Urothelium cell line (cell line): ENCODE data around the gene TMIGD2.
"Not testable (repeated sequence)": the region's sequence is repeated elsewhere in the genome, so short reads cannot be mapped to it uniquely, and the experiment has no call there.

Experiments
- DNase-seq: peaks from one replicate; pipeline ENCODE4 v3.0.0; 2011; ENCODE audit warnings: low spot score, mixed read lengths
- FAIRE-seq: peaks from 2 replicates; lab custom pipeline; 2011; peaks lifted over from hg19 to GRCh38; lab: Jason Lieb, UNC

Gene TMIGD2

DNA sequence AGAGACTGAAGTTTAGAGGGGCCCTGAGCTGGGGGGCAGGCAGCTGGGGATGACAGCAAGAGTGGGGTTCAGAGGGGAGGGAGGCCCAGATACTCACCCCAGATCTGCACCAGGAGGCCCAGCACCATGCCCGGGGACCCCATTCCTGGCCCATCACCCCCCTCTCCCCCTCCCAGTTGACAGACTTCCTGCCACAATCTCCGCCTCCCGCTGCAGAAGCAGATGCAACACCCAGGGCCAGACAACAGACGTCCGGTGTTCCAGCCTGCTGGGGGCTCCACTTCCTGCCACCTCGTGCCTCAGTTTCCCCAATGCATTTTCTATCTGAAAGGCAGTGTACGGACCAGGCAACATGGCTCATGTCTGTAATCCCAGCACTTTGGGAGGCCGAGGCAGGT is at the start of gene TMIGD2:
TSS of gene TMIGD2 (minus strand) at position 147 of the 398 bp plus-strand sequence. CDS start at position 143, 4 bp downstream.
- DNase-seq (no peak), FAIRE-seq (no peak)

DNA sequence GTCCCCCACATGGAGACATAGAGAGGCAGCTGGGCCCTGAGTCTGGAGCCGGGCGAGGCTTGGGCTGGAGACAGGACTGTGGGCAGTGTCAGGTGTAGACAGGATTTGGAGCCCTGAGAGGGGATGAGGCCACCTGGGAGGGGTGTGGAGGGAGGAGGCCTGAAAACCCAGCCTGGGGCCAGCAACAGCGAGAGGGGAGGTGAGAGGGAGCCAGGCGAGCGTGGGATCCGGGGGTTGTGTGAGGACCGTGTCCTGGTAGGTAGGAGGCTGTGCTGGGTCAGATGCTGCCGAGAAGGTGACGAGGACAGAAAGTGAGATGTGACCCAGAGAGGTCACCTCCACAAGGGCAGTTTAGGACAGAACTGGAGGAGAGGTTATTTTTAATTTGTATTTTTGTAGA is 48.5 kb upstream of the TMIGD2 start:
- no peak for FAIRE-seq

GRCh38 chr19:4350111-4350510 is 47.9 kb upstream of the TMIGD2 start:
- FAIRE-seq (no peak), DNase-seq (no peak)

More for the DNA sequence above, 48.5 kb upstream of the TMIGD2 start:
- no peak for DNase-seq

DNA sequence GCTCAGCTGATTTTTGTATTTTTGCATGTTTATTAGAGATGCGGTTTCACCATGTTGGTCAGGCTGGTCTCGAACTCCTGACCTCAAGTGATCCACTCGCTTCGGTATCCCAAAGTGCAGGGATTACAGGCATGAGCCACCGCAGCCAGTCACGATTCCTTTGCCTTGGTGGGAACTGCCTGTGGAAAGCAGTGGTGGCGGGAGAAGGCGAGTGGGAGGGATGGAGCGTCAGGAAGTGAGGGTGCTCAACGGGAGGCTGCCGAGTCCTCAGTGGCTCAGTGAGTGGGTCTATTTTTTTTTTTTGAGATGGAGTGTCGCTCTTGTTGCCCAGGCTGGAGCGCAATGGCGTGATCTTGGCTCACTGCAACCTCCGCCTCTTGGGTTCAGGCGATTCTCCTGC is 47.0 kb upstream of the TMIGD2 start:
- DNase-seq, FAIRE-seq: not testable (repeated sequence)

GRCh38 chr19:4347521-4347920 is 45.3 kb upstream of the TMIGD2 start:
- FAIRE-seq: no peak
- DNase-seq: no peak

DNA sequence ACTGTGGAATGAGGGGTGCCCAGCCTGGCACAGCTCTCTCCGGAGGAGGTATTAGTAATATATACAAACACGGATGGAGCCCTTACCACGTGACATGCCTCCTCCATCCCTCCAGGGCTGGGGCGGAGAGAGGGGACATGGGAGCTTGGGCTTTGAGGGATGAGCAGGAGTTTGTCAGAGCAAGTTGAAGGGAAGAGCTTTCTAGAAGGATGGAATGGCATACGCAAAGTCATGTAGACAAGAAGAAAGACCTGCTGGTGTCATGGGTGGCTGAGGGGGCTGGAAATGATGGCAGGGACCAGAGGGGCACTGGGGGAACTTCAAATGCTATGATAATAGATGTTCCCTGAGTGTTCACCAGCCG is 43.8 kb upstream of the TMIGD2 start:
- no peak for DNase-seq
- no peak for FAIRE-seq

DNA sequence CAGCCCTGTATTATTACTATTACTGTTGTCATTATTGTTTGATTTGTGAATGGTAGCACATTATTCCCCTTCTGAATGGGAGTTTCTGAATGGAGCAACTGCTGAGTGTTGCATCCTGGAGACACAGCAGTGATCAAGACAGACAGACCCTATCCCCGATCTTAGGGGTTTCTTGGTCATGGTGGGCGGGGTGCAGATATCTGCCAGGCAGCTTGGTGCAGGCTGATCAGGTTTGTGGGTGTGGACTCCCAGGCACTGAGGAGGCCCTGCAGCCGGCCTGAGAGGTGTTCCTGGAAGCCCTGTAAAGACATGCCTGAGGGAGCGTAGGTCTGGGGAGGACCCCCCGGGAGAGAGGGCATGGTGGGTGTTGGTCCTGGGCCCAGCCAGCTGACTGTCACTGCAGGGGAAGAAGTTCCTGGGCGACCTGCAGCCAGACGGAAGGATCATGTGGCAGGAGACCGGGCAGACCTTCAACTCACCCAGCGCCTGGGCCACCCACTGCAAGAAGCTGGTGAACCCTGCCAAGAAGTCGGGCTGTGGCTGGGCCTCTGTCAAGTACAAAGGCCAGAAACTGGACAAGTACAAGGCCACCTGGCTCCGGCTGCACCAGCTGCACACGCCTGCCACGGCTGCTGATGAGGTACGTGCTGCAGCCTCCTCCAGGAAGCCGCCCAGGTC is 43.3 kb upstream of the TMIGD2 start:
- DNase-seq (no peak), FAIRE-seq (no peak)

DNA sequence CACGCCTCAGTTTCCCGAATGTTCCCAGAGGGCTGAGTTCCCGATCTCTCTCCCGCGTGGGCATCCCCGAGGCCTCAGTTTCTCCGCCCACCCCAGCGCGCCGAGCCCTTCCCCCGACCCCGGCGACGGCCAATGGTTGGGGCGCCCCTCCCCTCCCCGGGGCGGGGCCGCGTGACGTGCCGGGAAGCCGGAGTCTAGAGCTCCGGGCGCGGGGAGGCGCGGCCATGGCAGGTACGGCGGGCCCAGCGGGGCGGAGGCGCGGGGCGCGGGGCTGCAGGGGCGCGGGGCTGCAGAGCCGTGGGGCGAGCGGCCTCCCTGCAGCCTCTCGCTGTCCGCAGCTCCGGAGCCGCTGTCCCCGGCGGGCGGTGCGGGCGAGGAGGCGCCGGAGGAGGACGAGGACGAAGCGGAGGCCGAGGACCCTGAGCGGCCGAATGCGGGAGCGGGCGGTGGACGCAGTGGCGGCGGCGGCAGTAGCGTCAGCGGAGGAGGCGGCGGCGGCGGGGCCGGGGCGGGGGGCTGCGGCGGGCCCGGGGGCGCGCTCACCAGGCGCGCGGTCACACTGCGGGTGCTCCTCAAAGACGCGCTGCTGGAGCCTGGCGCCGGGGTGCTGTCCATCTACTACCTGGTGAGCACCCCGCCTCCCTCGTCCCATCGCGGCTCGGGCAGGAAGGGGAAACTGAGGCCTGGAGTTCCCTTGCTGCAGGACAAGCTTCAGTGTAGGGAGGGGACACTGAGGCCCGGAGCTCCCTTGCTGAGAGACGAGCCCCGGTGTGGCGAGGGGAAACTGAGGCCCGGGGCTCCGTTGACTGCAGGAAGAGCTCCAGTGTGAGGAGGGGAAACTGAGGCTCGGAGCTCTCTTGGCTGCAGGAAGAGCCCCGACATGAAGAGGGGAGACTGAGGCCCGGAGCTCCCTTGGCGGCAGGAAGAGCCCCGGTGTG is 41.5 kb upstream of the TMIGD2 start, which contains the start of gene MPND:
TSS of gene MPND (plus strand) at position 193 of the 938 bp plus-strand sequence. CDS start at position 225, 32 bp downstream.
- FAIRE-seq (no peak), DNase-seq (peak; percentile 86)

DNA sequence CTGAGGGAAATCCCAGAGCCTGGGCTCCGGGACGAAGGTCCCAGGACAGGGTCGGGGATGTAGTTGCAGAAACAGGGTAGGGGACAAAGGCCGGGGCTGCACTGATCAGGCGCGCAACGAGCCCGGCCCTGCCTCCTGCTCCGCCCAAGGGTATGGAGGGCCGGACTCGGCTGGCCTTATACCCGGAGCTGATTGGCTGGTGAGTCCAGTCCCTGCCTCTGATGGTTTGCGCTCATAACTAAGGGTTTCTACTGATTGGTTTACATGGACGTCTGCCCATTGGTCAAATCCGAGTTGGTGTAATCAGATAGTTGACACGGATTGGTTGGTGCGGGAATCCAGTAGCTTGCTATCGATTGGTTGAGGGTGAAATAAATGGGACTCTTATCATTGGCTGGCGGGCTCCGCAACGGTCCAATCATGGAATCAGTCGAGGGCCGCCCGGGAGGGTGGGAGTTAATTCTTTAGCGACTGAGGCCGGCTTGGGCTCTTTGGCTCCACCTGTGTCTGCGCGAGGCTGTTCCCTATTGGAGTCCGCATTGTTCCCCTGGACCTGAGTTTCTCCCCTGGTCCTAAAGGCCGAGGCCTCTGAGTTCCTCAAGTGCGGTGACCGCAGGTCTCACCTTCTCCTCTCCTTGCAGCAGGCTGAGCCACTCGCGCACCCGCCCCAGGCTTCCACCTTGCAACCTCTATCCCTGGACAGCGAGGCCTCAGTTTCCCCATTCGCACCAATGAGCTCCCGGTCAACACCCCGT is 40.6 kb upstream of the TMIGD2 start:
- peak; percentile 92 for DNase-seq
- FAIRE-seq: no peak

GRCh38 chr19:4342314-4342614 is 40.1 kb upstream of the TMIGD2 start:
- FAIRE-seq (no peak), DNase-seq (no peak)

DNA sequence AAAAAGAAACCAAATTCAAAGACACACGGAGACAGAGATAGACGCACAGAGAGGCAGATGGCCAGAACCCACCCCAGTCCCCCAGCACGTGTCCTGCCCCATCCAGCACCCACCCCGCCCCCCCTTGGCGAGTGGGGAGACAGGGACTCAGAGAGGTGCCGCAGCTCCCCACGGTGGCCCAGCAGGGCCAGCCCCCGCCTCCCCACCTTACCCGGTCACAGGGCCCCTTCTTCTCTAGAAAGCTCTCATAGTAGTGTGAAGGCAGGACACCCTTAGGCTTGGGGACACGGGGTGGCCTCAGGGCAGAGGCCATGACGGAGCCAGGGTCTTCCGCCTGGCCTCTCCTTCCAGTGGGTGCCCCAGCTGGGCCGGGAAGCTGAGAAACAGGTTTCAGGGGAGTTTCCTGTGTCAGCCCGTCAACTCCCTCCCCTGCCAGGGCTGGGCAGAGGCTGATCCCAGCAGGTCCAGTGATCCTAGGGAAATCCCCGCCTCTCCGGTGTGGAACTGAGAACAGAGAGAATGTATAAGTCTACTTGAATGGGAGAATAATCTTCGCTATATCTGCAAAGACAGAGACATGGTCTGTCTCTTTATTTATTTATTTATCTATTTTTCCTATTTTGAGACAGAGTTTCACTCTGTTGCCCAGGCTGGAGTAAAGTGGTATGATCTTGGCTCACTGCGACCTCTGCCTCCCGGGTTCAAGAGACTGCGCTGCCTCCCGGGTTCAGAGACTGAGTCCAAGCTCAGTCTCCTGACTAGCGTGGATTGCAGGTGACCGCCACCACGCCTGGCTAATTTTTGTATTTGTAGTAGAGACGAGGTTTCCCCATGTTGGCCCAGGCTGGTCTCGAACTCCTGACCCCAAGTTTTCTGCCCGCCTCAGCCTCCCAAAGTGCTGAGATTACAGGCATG is 36.5 kb upstream of the TMIGD2 start, which contains the start of gene STAP2:
TSS of gene STAP2 (minus strand) at position 387 of the 915 bp plus-strand sequence. CDS start at position 313, 74 bp downstream.
- DNase-seq (no peak), FAIRE-seq (no peak)

DNA sequence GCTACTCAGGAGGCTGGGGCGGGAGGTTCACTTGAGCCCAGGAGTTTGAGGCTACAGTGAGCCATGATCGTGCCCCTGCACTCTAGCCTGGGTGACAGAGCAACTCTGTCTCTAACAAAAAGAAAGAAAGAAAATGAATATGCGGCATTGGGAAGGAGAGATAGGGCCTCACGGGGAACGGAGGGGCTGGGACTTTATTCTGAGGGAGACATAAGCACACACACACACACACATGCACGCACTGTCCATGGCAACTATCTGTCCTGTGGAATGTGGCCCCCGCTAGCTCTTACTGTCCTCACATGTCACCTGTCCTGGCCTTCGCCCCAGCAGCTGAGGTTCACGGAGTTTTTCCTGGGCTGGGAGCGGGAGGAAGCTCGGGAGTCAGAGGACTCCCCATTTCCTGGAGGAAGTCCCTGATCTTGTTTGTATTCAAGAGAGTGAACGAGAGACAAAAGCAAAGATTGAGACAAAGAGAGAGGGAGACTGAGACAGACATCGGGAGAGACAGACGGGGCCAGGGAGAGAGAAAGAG is 35.8 kb upstream of the TMIGD2 start:
- FAIRE-seq: no peak
- no peak for DNase-seq

GRCh38 chr19:4334929-4335570 is 32.9 kb upstream of the TMIGD2 start:
- DNase-seq (no peak), FAIRE-seq (peak; percentile 89)

GRCh38 chr19:4329858-4330257 is 27.7 kb upstream of the TMIGD2 start:
- FAIRE-seq (no peak), DNase-seq (no peak)

- peak; percentile 41 for DNase-seq
- FAIRE-seq: not testable (repeated sequence)
These were observed 26.9 kb upstream of the TMIGD2 start for GRCh38 chr19:4328991-4329681.

DNA sequence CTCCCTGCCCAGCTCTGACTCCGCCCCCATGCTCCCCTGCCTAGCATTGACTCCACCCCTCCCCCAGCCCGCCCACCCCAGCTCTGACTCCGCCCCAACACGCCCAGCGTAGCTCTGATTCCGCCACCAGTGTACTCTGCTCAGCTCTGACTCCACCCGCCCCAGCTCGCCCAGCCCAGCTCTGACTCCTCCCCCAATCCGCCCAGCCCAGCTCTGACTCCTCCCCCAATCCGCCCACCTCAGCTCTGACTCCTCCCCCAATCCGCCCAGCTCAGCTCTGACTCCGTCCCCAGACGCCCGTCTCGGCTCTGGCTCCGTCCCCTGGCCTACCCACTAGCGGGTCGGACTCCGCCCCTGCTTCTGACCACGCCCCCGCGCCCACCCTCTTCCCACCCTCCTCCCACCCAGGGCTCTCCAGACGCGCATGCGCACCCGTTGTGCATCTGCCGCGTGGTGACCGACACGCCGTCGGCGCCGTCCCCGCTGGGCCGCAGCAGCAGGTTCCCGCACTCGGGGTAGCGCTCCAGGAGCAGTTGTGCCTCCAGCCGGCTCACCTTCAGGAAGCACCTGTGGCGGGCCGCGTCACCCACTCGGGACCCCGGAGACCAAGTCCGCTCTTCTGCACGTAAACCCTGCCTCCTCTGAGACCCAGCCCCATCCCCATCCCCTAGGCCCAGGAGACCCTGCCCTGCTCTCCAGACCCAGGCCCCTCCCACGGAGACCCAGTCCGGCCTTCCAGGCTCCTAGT is 26.2 kb upstream of the TMIGD2 start:
- peak; percentile 93 for DNase-seq
- no peak for FAIRE-seq

- DNase-seq (no peak), FAIRE-seq (no peak)
These were observed 25.7 kb upstream of the TMIGD2 start for GRCh38 chr19:4327877-4328242.

DNA sequence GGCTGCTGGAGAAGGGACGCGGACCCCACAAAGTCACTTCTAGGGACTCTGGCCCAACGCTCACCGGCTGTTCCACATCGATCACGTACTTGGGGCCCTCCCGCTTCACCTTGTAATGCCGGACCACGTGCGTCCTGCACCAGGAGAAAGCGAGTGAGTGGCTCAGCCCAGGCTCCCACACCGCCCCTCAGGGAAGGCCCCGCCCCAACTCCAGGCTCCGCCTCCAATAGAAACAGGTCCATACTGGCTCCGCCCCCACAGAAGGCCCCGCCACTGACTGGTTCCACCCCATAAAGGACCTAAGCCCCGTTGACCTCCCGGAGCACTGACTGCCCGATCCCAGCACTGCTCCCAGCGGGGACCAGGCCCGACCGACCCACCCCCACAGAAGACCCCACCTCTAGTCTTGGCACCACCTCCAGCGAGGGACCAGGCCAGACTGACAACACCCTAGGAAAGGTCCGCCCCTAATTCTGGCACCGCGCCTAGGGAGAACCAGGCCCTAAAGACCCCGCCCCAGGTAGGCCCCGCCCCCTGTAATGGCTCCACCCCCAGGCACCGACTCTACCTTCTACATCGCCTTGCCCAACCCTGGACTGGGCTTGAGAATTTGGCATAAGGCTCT is 25.2 kb upstream of the TMIGD2 start:
- DNase-seq: peak; percentile 52

More for the DNA sequence above, 25.2 kb upstream of the TMIGD2 start:
- no peak for FAIRE-seq
